HEK293 (cell line): Measurements from ENCODE around the gene NTSR1.
A peak's percentile ranks its signal among the peaks of the same experiment; 100 is the strongest.

ENCODE experiments used
- CTCF ChIA-PET: fragments of 350-600 bp; formaldehyde crosslinking; extraction: SDS; loops from one replicate; lab custom pipeline; 2021; ENCODE audit warnings: antibody characterized with exemption; lab: Yijun Ruan, JAX
- POLR2A ChIA-PET: fragments of 300-600 bp; formaldehyde crosslinking; extraction: SDS; loops from one replicate; lab custom pipeline; 2020; ENCODE audit warnings: antibody characterized with exemption, inconsistent platforms; lab: Yijun Ruan, JAX
- H3K27ac ChIP-seq: fragments of 200-500 bp; sonication (Bioruptor generic); 2 replicates; pipeline ENCODE4 v1.5.1; 2014; ENCODE audit warnings: low read depth, low read length, control low read depth, inconsistent platforms; ENCODE audit errors: extremely low read depth
- H3K36me3 ChIP-seq, 2 experiments: fragments of 200-500 bp in 1 of 2; sonication (Bioruptor generic) in 1 of 2; 1 replicate in 1 of 2; 2 replicates in 1 of 2; pipeline ENCODE4 v1.5.1; 2014 to 2017; ENCODE audit warnings: inconsistent platforms in 2 of 2, low read length in 2 of 2; ENCODE audit not compliant: control insufficient read depth in 2 of 2, insufficient read depth in 1 of 2
- H3K4me1 ChIP-seq: fragments of 200-500 bp; sonication (Bioruptor generic); 2 replicates; pipeline ENCODE4 v1.5.1; 2014; ENCODE audit warnings: mild to moderate bottlenecking, low read length, inconsistent platforms; ENCODE audit not compliant: control insufficient read depth, insufficient read depth
- H3K4me3 ChIP-seq: 2 replicates; pipeline ENCODE4 v1.5.1; 2011; ENCODE audit warnings: low read depth, mild to moderate bottlenecking, control low read depth, low read length, moderate library complexity
- H3K9me3 ChIP-seq: fragments of 200-500 bp; sonication (Bioruptor generic); 2 replicates; pipeline ENCODE4 v1.5.1; 2014; ENCODE audit warnings: low read depth, low read length, inconsistent platforms; ENCODE audit not compliant: control insufficient read depth, insufficient read depth
- BCL11B ChIP-seq: fragments of 450-650 bp; formaldehyde crosslinking; IDR thresholded peaks from 2 replicates; pipeline ENCODE4 v1.5.1; 2016; ENCODE audit warnings: low read depth, missing biosample characterization, missing genetic modification characterization
- GFI1B ChIP-seq: fragments of 450-650 bp; formaldehyde crosslinking; IDR thresholded peaks from 2 replicates; pipeline ENCODE4 v1.5.1; 2016; ENCODE audit warnings: missing biosample characterization, missing genetic modification characterization
- HIC1 ChIP-seq: fragments of 450-650 bp; formaldehyde crosslinking; IDR thresholded peaks from 2 replicates; pipeline ENCODE4 v1.5.1; 2016; ENCODE audit warnings: missing biosample characterization, missing genetic modification characterization
- ZBTB10 ChIP-seq: fragments of 450-650 bp; formaldehyde crosslinking; IDR thresholded peaks from 2 replicates; pipeline ENCODE4 v1.5.1; 2016; ENCODE audit warnings: missing biosample characterization, missing genetic modification characterization
- ZBTB44 ChIP-seq: fragments of 450-650 bp; IDR thresholded peaks from 2 replicates; pipeline ENCODE4 v1.5.1; 2018; ENCODE audit warnings: missing biosample characterization, mild to moderate bottlenecking, missing genetic modification characterization
- ZFP37 ChIP-seq: fragments of 450-650 bp; formaldehyde crosslinking; IDR thresholded peaks from 2 replicates; pipeline ENCODE4 v1.5.1; 2016; ENCODE audit warnings: missing biosample characterization, missing genetic modification characterization
- ZNF132 ChIP-seq: fragments of 450-650 bp; formaldehyde crosslinking; IDR thresholded peaks from 2 replicates; pipeline ENCODE4 v1.5.1; 2017; ENCODE audit warnings: missing biosample characterization, missing genetic modification characterization, borderline replicate concordance
- ZNF558 ChIP-seq: fragments of 450-650 bp; formaldehyde crosslinking; IDR thresholded peaks from 2 replicates; pipeline ENCODE4 v1.5.1; 2016; ENCODE audit warnings: missing biosample characterization, missing genetic modification characterization
- ZNF600 ChIP-seq: fragments of 450-650 bp; formaldehyde crosslinking; IDR thresholded peaks from 2 replicates; pipeline ENCODE4 v1.5.1; 2016; ENCODE audit warnings: missing biosample characterization, missing genetic modification characterization

The NTSR1 gene

GRCh38 chr20:62797671-62798532 is 89.3 kb downstream of the NTSR1 start:
- Histone ChIP-seq H3K36me3 (peaks cover 0 to 46% of the 10 kb centered on the region in 2 experiments; a peak in 1 of 3 replicates), H3K4me3 (no peak overlapping the region), H3K4me1 (no peaks in the 10 kb centered on the region)
- POLR2A ChIA-PET: no interaction called here
- CTCF ChIA-PET: interaction anchor here (0.9 to 1.2 kb wide), 2 partner anchors 9 to 25 kb away, joined by 3 read pairs; no protein-coding TSS in a partner anchor
- TF ChIP-seq GFI1B (tag by site-specific recombination): no peak
- TF ChIP-seq ZBTB10 (tag by site-specific recombination): peak; percentile 44; the same call in 1 of the 2 replicates
- peak; percentile 60; the same call in 1 of the 2 replicates for TF ChIP-seq BCL11B
- TF ChIP-seq, all 188 proteins: peak for 2
- no peaks in the 10 kb centered on the region for H3K9me3 ChIP-seq
- no peak overlapping the region for H3K27ac ChIP-seq

- no peaks in the 10 kb centered on the region for H3K4me1 ChIP-seq
- H3K36me3 ChIP-seq: peaks cover 0 to 46% of the 10 kb centered on the region in 2 experiments; a peak in 1 of 3 replicates
- no peak overlapping the region for H3K27ac ChIP-seq
- TF ChIP-seq ZBTB44 (tag by site-specific recombination): no peak
- H3K9me3 ChIP-seq: no peaks in the 10 kb centered on the region
- ChIA-PET CTCF (interaction anchor here (0.6 to 1.1 kb wide), 2 partner anchors 9 to 201 kb away, joined by 3 to 4 read pairs; no protein-coding TSS in a partner anchor), POLR2A (no interaction called here)
- no peak overlapping the region for H3K4me3 ChIP-seq
These were observed 90.4 kb downstream of the NTSR1 start for GRCh38 chr20:62799036-62799435.

- H3K36me3 ChIP-seq: peaks cover 0 to 46% of the 10 kb centered on the region in 2 experiments; a peak in 1 of 3 replicates
- TF ChIP-seq ZFP37 (tag by site-specific recombination) (no peak), ZNF132 (no peak), HIC1 (tag by site-specific recombination) (0 out of 2 replicates have a peak, but pooled peaks have one; percentile 35), ZNF558 (tag by site-specific recombination) (no peak), ZNF600 (tag by site-specific recombination) (0 out of 2 replicates have a peak, but pooled peaks have one; percentile 10)
- POLR2A ChIA-PET: no interaction called here
- CTCF ChIA-PET: interaction anchor here (1.1 kb wide), 1 partner anchor 9 kb away, joined by 3 read pairs; no protein-coding TSS in a partner anchor
- no peaks in the 10 kb centered on the region for H3K4me1 ChIP-seq
- H3K9me3 ChIP-seq: no peaks in the 10 kb centered on the region
- H3K27ac ChIP-seq: no peak overlapping the region
- no peak overlapping the region for H3K4me3 ChIP-seq
These were observed 90.8 kb downstream of the NTSR1 start for GRCh38 chr20:62799459-62799858.
